Type B pancreatic cell (in vitro differentiated cells): ENCODE measurements around the gene RTN4R. TPM values are rescaled to one million over a fixed set of nuclear protein-coding genes. Genes with fewer than 3 reads are reported as not detected.

Source experiments
- DNase-seq: peaks from one replicate; pipeline ENCODE4 v3.0.0; 2021; ENCODE audit warnings: mixed read lengths; ENCODE audit not compliant: unreplicated experiment; ENCODE audit errors: extremely low spot score
- H3K27ac Mint-ChIP-seq: 2 replicates; pipeline ENCODE4 v1.8.0; 2021; ENCODE audit warnings: mild to moderate bottlenecking, mixed read lengths
- H3K27me3 Mint-ChIP-seq: 2 replicates; pipeline ENCODE4 v1.8.0; 2021; ENCODE audit warnings: mixed read lengths
- H3K36me3 Mint-ChIP-seq: 2 replicates; pipeline ENCODE4 v1.8.0; 2021; ENCODE audit warnings: mixed read lengths
- H3K4me1 Mint-ChIP-seq: one replicate; pipeline ENCODE4 v1.8.0; 2021; ENCODE audit warnings: mixed read lengths; ENCODE audit not compliant: unreplicated experiment
- H3K4me3 Mint-ChIP-seq: 2 replicates; pipeline ENCODE4 v1.8.0; 2021; ENCODE audit warnings: mild to moderate bottlenecking, mixed read lengths
- H3K9me3 Mint-ChIP-seq: 2 replicates; pipeline ENCODE4 v1.8.0; 2021; ENCODE audit warnings: mixed read lengths
- CTCF ChIP-seq: fragments of 200-600 bp; sonication (generic); conservative IDR thresholded peaks from 2 replicates; pipeline ENCODE4 v1.5.0; 2021; ENCODE audit warnings: antibody characterized with exemption, mild to moderate bottlenecking
- total RNA-seq: library from RNA; stranded (reverse); gene quantifications from 2 replicates; pipeline ENCODE4 v1.2.1, GENCODE V29; 2021; ENCODE audit warnings: low replicate concordance

RTN4R gene
- total RNA-seq, 1 donor from 2014 or later = 9.0 TPM

- peak overlapping the region; percentile 58 for H3K4me3 Mint-ChIP-seq
- H3K27ac Mint-ChIP-seq = peak overlapping the region; percentile 75
- no peaks in the 10 kb centered on the region for H3K36me3 Mint-ChIP-seq
- H3K4me1 Mint-ChIP-seq = peaks cover 34% of the 10 kb centered on the region
- no peak for TF ChIP-seq CTCF
- H3K27me3 Mint-ChIP-seq = no peaks in the 10 kb centered on the region
- H3K9me3 Mint-ChIP-seq = no peaks in the 10 kb centered on the region
- no peak for DNase-seq
Measured at GRCh38 chr22:20204806-20205205, 63.3 kb downstream of the RTN4R start.

GRCh38 chr22:20204311-20204710 is 63.8 kb downstream of the RTN4R start:
- Mint-ChIP-seq H3K9me3 (no peaks in the 10 kb centered on the region), H3K4me1 (peaks cover 34% of the 10 kb centered on the region), H3K4me3 (peak overlapping the region; percentile 58), H3K36me3 (no peaks in the 10 kb centered on the region), H3K27ac (peak overlapping the region; percentile 75), H3K27me3 (no peaks in the 10 kb centered on the region)
- TF ChIP-seq CTCF = no peak
- no peak for DNase-seq

- no peak for TF ChIP-seq CTCF
- Mint-ChIP-seq H3K27ac (peak overlapping the region; percentile 78), H3K9me3 (no peaks in the 10 kb centered on the region), H3K27me3 (no peaks in the 10 kb centered on the region), H3K36me3 (no peaks in the 10 kb centered on the region), H3K4me1 (peaks cover 36% of the 10 kb centered on the region), H3K4me3 (peak overlapping the region; percentile 57)
- DNase-seq = no peak
Measured at GRCh38 chr22:20203552-20204201, 64.4 kb downstream of the RTN4R start.

GRCh38 chr22:20203142-20203551 is 65.0 kb downstream of the RTN4R start:
- peaks cover 39% of the 10 kb centered on the region for H3K4me1 Mint-ChIP-seq
- DNase-seq = no peak
- no peaks in the 10 kb centered on the region for H3K36me3 Mint-ChIP-seq
- peak overlapping the region; percentile 61 for H3K4me3 Mint-ChIP-seq
- no peak for TF ChIP-seq CTCF
- H3K27me3 Mint-ChIP-seq = peaks cover 3% of the 10 kb centered on the region
- no peaks in the 10 kb centered on the region for H3K9me3 Mint-ChIP-seq
- peak overlapping the region; percentile 78 for H3K27ac Mint-ChIP-seq

- TF ChIP-seq CTCF = no peak
- Mint-ChIP-seq H3K27ac (no peak overlapping the region), H3K36me3 (no peaks in the 10 kb centered on the region), H3K27me3 (peaks cover 3% of the 10 kb centered on the region), H3K4me3 (no peak overlapping the region), H3K9me3 (no peaks in the 10 kb centered on the region), H3K4me1 (peaks cover 39% of the 10 kb centered on the region)
- DNase-seq = no peak
Measured at GRCh38 chr22:20201837-20202392, 66.2 kb downstream of the RTN4R start.
